NOMO-1 treated with dmso at 0.1 percent for 144 hours (cell line): ENCODE data around the gene PCNX3.

Source experiments
- DNase-seq: peaks from one replicate; lab custom pipeline; 2025; ENCODE audit not compliant: unreplicated experiment; lab: John Stamatoyannopoulos, UW

Gene PCNX3

GRCh38 chr11:65617990-65618751 lies 2.6 kb downstream of the PCNX3 start:
- no peak for DNase-seq

- no peak for DNase-seq
Measured at GRCh38 chr11:65618763-65619162, 3.2 kb downstream of the PCNX3 start.

GRCh38 chr11:65619281-65619928 lies 3.8 kb downstream of the PCNX3 start:
- no peak for DNase-seq

GRCh38 chr11:65620666-65621065 lies 5.1 kb downstream of the PCNX3 start:
- DNase-seq, result no peak

GRCh38 chr11:65621460-65621859 lies 5.9 kb downstream of the PCNX3 start:
- no peak for DNase-seq

GRCh38 chr11:65622011-65622410 lies 6.4 kb downstream of the PCNX3 start:
- no peak for DNase-seq

GRCh38 chr11:65623177-65623576 lies 7.6 kb downstream of the PCNX3 start:
- no peak for DNase-seq

GRCh38 chr11:65623852-65624616 lies 8.5 kb downstream of the PCNX3 start:
- no peak for DNase-seq

- no peak for DNase-seq
Measured at GRCh38 chr11:65624931-65625627, 9.5 kb downstream of the PCNX3 start.

- DNase-seq, result peak; percentile 10
Measured at GRCh38 chr11:65625628-65626342, 10.2 kb downstream of the PCNX3 start.

- no peak for DNase-seq
Measured at GRCh38 chr11:65627202-65627601, 11.6 kb downstream of the PCNX3 start.

- DNase-seq, result no peak
Measured at GRCh38 chr11:65629579-65629978, 14.0 kb downstream of the PCNX3 start.

- DNase-seq, result no peak
Measured at GRCh38 chr11:65630215-65630614, 14.6 kb downstream of the PCNX3 start.

- DNase-seq, result no peak
Measured at GRCh38 chr11:65633390-65634108, 18.0 kb downstream of the PCNX3 start.

GRCh38 chr11:65634109-65634436 lies 18.5 kb downstream of the PCNX3 start:
- DNase-seq, result no peak

GRCh38 chr11:65634440-65634839 lies 18.9 kb downstream of the PCNX3 start:
- no peak for DNase-seq

- DNase-seq, result no peak
Measured at GRCh38 chr11:65634905-65635731, 19.5 kb downstream of the PCNX3 start.

- no peak for DNase-seq
Measured at GRCh38 chr11:65636108-65637031, 20.8 kb downstream of the PCNX3 start.
